ENCODE results near the gene HAAO. TPM values are rescaled to one million over a fixed set of nuclear protein-coding genes. Genes with fewer than 3 reads are reported as not detected.

HAAO gene
- total RNA-seq, 1 donor from 2014 or later: 11.4 TPM

GRCh38 chr2:42797281-42797680 is 4.9 kb upstream of the HAAO start:
- Mint-ChIP-seq H3K27me3 (no peaks in the 10 kb centered on the region), H3K27ac (no peak overlapping the region), H3K9me3 (no peaks in the 10 kb centered on the region), H3K4me3 (no peak overlapping the region), H3K36me3 (ENCODE audit: low read depth) (no peaks in the 10 kb centered on the region), H3K4me1 (peaks cover 34% of the 10 kb centered on the region)
- ChIA-PET POLR2A (interaction anchor here (6.1 kb wide), 1 partner anchor 13 kb away, joined by 146 read pairs; no protein-coding TSS in a partner anchor), CTCF (interaction anchor here (1.6 kb wide), 1 partner anchor 13 kb away, joined by 4 read pairs; no protein-coding TSS in a partner anchor)
- ATAC-seq (ENCODE audit: low read depth): no peak
- DNase-seq: no peak
- no peak for TF ChIP-seq CTCF (IDR thresholded peaks at IDR 0.05)
- intact Hi-C loops (cut with micrococcal nuclease): loop anchor here (10.0 kb wide), 1 partner anchor 232 kb away; the partner anchor contains the start of gene MTA3

- peaks cover 2% of the 10 kb centered on the region for H3K36me3 Mint-ChIP-seq (ENCODE audit: low read depth)
- CTCF ChIA-PET: interaction anchor here (0.8 to 1.6 kb wide), 2 partner anchors 14 to 813 kb away, joined by 3 to 4 read pairs; no protein-coding TSS in a partner anchor
- DNase-seq: no peak
- intact Hi-C loops (cut with micrococcal nuclease): loop anchor here (10.0 kb wide), 1 partner anchor 232 kb away; the partner anchor contains the start of gene MTA3
- POLR2A ChIA-PET: interaction anchor here (6.1 kb wide), 1 partner anchor 14 kb away, joined by 146 read pairs; no protein-coding TSS in a partner anchor
- H3K27me3 Mint-ChIP-seq: no peaks in the 10 kb centered on the region
- H3K9me3 Mint-ChIP-seq: no peaks in the 10 kb centered on the region
- H3K27ac Mint-ChIP-seq: peak overlapping the region; percentile 67
- no peak for ATAC-seq (ENCODE audit: low read depth)
- TF ChIP-seq CTCF (IDR thresholded peaks at IDR 0.05): no peak
- H3K4me3 Mint-ChIP-seq: peak overlapping the region; percentile 61
- peaks cover 39% of the 10 kb centered on the region for H3K4me1 Mint-ChIP-seq
Measured at GRCh38 chr2:42796427-42797248, 4.3 kb upstream of the HAAO start.

- no peak for ATAC-seq (ENCODE audit: low read depth)
- intact Hi-C loops (cut with micrococcal nuclease): loop anchor here (10.0 kb wide), 1 partner anchor 231 kb away; the partner anchor contains the start of gene MTA3
Measured at GRCh38 chr2:42795841-42796301, 3.5 kb upstream of the HAAO start.

GRCh38 chr2:42795275-42795674 is 2.9 kb upstream of the HAAO start:
- TF ChIP-seq CTCF (IDR thresholded peaks at IDR 0.05): no peak
- H3K4me1 Mint-ChIP-seq: peaks cover 47% of the 10 kb centered on the region
- no peaks in the 10 kb centered on the region for H3K27me3 Mint-ChIP-seq
- H3K4me3 Mint-ChIP-seq: no peak overlapping the region
- DNase-seq: no peak
- CTCF ChIA-PET: interaction anchor here (0.8 to 1.4 kb wide), 2 partner anchors 15 to 815 kb away, joined by 3 to 5 read pairs; no protein-coding TSS in a partner anchor
- no peaks in the 10 kb centered on the region for H3K9me3 Mint-ChIP-seq
- H3K27ac Mint-ChIP-seq: peak overlapping the region; percentile 72
- H3K36me3 Mint-ChIP-seq (ENCODE audit: low read depth): peaks cover 2% of the 10 kb centered on the region
- intact Hi-C loops (cut with micrococcal nuclease): loop anchor here (10.0 kb wide), 1 partner anchor 230 kb away; the partner anchor contains the start of gene MTA3
- POLR2A ChIA-PET: interaction anchor here (0.6 to 6.1 kb wide), 3 partner anchors 15 to 331 kb away, joined by 8 to 146 read pairs (median 11); no protein-coding TSS in a partner anchor
- ATAC-seq (ENCODE audit: low read depth): no peak

More at GRCh38 chr2:42795841-42796301, 3.5 kb upstream of the HAAO start:
- H3K4me3 Mint-ChIP-seq: peak overlapping the region; percentile 9
- H3K4me1 Mint-ChIP-seq: peaks cover 47% of the 10 kb centered on the region
- DNase-seq: no peak
- TF ChIP-seq CTCF (IDR thresholded peaks at IDR 0.05): no peak
- POLR2A ChIA-PET: interaction anchor here (6.1 kb wide), 1 partner anchor 14 kb away, joined by 146 read pairs; no protein-coding TSS in a partner anchor
- CTCF ChIA-PET: interaction anchor here (0.8 to 1.6 kb wide), 2 partner anchors 15 to 814 kb away, joined by 3 to 4 read pairs; no protein-coding TSS in a partner anchor
- H3K27me3 Mint-ChIP-seq: no peaks in the 10 kb centered on the region
- H3K9me3 Mint-ChIP-seq: no peaks in the 10 kb centered on the region
- H3K36me3 Mint-ChIP-seq (ENCODE audit: low read depth): peaks cover 2% of the 10 kb centered on the region
- peak overlapping the region; percentile 72 for H3K27ac Mint-ChIP-seq

Measured in activated B cell treated with CpG ODN at 0.5 μM for 24 hours (primary cell).